H9 (cell line): ENCODE measurements around the gene BAZ2A. TPM values are rescaled to one million over a fixed set of nuclear protein-coding genes. Genes with fewer than 3 reads are reported as not detected.

Source experiments
- DNase-seq: peaks from one replicate; pipeline ENCODE4 v3.0.0-alpha.2; 2017
- H2AFZ ChIP-seq: one replicate; pipeline ENCODE4 v1.6.1; 2013; ENCODE audit warnings: mild to moderate bottlenecking, low read length, control low read depth, moderate library complexity
- H2AK5ac ChIP-seq: 2 replicates; pipeline ENCODE4 v1.6.1; 2013; ENCODE audit warnings: low read length, control low read depth, mixed read lengths; ENCODE audit not compliant: insufficient read length
- H2BK120ac ChIP-seq: one replicate; pipeline ENCODE4 v1.6.1; 2013; ENCODE audit warnings: low read depth, mild to moderate bottlenecking, low read length, control low read depth, inconsistent platforms; ENCODE audit not compliant: poor library complexity, severe bottlenecking
- H2BK12ac ChIP-seq: 2 replicates; pipeline ENCODE4 v1.6.1; 2013; ENCODE audit warnings: low read length, control low read depth, mixed read lengths, low read depth; ENCODE audit not compliant: insufficient read length
- H2BK15ac ChIP-seq: 2 replicates; pipeline ENCODE4 v1.6.1; 2013; ENCODE audit warnings: low read depth, low read length, control low read depth
- H2BK20ac ChIP-seq: one replicate; pipeline ENCODE4 v1.6.1; 2013; ENCODE audit warnings: low read depth, mild to moderate bottlenecking, low read length, control low read depth, inconsistent platforms; ENCODE audit not compliant: poor library complexity, severe bottlenecking
- H2BK5ac ChIP-seq: 2 replicates; pipeline ENCODE4 v1.6.1; 2013; ENCODE audit warnings: low read length, control low read depth, mixed read lengths; ENCODE audit not compliant: insufficient read length
- H3K14ac ChIP-seq: 2 replicates; pipeline ENCODE4 v1.6.1; 2013; ENCODE audit warnings: low read length, control low read depth; ENCODE audit not compliant: insufficient read depth
- H3K18ac ChIP-seq: 2 replicates; pipeline ENCODE4 v1.6.1; 2013; ENCODE audit warnings: low read depth, mild to moderate bottlenecking, mixed read lengths, low read length, control low read depth; ENCODE audit not compliant: insufficient read length
- H3K23ac ChIP-seq: 2 replicates; pipeline ENCODE4 v1.6.1; 2013; ENCODE audit warnings: low read length, control low read depth, mixed read lengths, low read depth; ENCODE audit not compliant: insufficient read length
- H3K23me2 ChIP-seq: 2 replicates; pipeline ENCODE4 v1.6.1; 2013; ENCODE audit warnings: low read depth, mild to moderate bottlenecking, mixed read lengths, low read length, control low read depth; ENCODE audit not compliant: insufficient read length, poor library complexity, severe bottlenecking
- H3K27ac ChIP-seq: 2 replicates; pipeline ENCODE4 v1.5.1; 2013; ENCODE audit warnings: low read length, control low read depth, mixed read lengths, low read depth; ENCODE audit not compliant: insufficient read length
- H3K27me3 ChIP-seq: 2 replicates; pipeline ENCODE4 v1.6.1; 2013; ENCODE audit warnings: low read length, control low read depth, inconsistent platforms; ENCODE audit not compliant: insufficient read depth
- H3K4ac ChIP-seq: 2 replicates; pipeline ENCODE4 v1.6.1; 2013; ENCODE audit warnings: low read depth, mild to moderate bottlenecking, control low read depth, inconsistent platforms, low read length, moderate library complexity
- H3K4me1 ChIP-seq: 2 replicates; pipeline ENCODE4 v1.6.1; 2013; ENCODE audit warnings: low read length, control low read depth, inconsistent platforms; ENCODE audit not compliant: insufficient read depth
- H3K4me2 ChIP-seq: 2 replicates; pipeline ENCODE4 v1.6.1; 2013; ENCODE audit warnings: low read length, control low read depth, mixed read lengths; ENCODE audit not compliant: insufficient read length, insufficient read depth
- H3K56ac ChIP-seq: 2 replicates; pipeline ENCODE4 v1.6.1; 2013; ENCODE audit warnings: low read depth, mild to moderate bottlenecking, mixed read lengths, low read length, control low read depth; ENCODE audit not compliant: insufficient read length
- H3K79me1 ChIP-seq: 2 replicates; pipeline ENCODE4 v1.6.1; 2013; ENCODE audit warnings: low read depth, mild to moderate bottlenecking, moderate library complexity, low read length, control low read depth, inconsistent platforms; ENCODE audit not compliant: insufficient read depth, poor library complexity, severe bottlenecking
- H3K79me2 ChIP-seq: 2 replicates; pipeline ENCODE4 v1.6.1; 2013; ENCODE audit warnings: low read length, control low read depth, inconsistent platforms; ENCODE audit not compliant: insufficient read depth
- H3K9ac ChIP-seq: 2 replicates; pipeline ENCODE4 v1.6.1; 2013; ENCODE audit warnings: low read length, control low read depth, mixed read lengths; ENCODE audit not compliant: insufficient read length; ENCODE audit errors: extremely low read depth
- H3K9me3 ChIP-seq: one replicate; pipeline ENCODE4 v1.6.1; 2013; ENCODE audit warnings: low read depth, low read length, inconsistent platforms; ENCODE audit not compliant: control insufficient read depth
- H3T11ph ChIP-seq: one replicate; pipeline ENCODE4 v1.6.1; 2013; ENCODE audit warnings: mild to moderate bottlenecking, low read length, control low read depth, inconsistent platforms
- H4K20me1 ChIP-seq: one replicate; pipeline ENCODE4 v1.6.1; 2013; ENCODE audit not compliant: control insufficient read depth, insufficient read length, insufficient read depth
- H4K5ac ChIP-seq: 2 replicates; pipeline ENCODE4 v1.6.1; 2013; ENCODE audit warnings: low read depth, mild to moderate bottlenecking, mixed read lengths, low read length, control low read depth; ENCODE audit not compliant: insufficient read length
- H4K8ac ChIP-seq: replicated peaks from 2 replicates; pipeline ENCODE4 v1.6.1; 2013; ENCODE audit warnings: low read length, control low read depth, mixed read lengths, low read depth; ENCODE audit not compliant: insufficient read length
- H4K91ac ChIP-seq: 2 replicates; pipeline ENCODE4 v1.6.1; 2013; ENCODE audit warnings: low read depth, mild to moderate bottlenecking, moderate library complexity, mixed read lengths, low read length, control low read depth; ENCODE audit not compliant: insufficient read length
- H3K27ac Mint-ChIP-seq, 3 experiments: 2 replicates in 2 of 3; 3 replicates in 1 of 3; pipeline ENCODE4 v1.8.0; 2020 to 2021; ENCODE audit warnings: mixed read lengths in 3 of 3, mild to moderate bottlenecking in 1 of 3, moderate library complexity in 1 of 3
- H3K27me3 Mint-ChIP-seq: 2 replicates; pipeline ENCODE4 v1.8.0; 2021; ENCODE audit warnings: low read depth, mild to moderate bottlenecking, moderate library complexity, mixed read lengths
- H3K36me3 Mint-ChIP-seq, 3 experiments: 2 replicates in 2 of 3; 3 replicates in 1 of 3; pipeline ENCODE4 v1.8.0; 2020 to 2021; ENCODE audit warnings: low read depth in 3 of 3, mixed read lengths in 3 of 3; ENCODE audit not compliant: insufficient read depth in 1 of 3
- H3K4me1 Mint-ChIP-seq, 2 experiments: 2 replicates each; pipeline ENCODE4 v1.8.0; 2020; ENCODE audit warnings: mixed read lengths in 2 of 2
- H3K4me3 Mint-ChIP-seq, 2 experiments: 2 replicates in 1 of 2; 3 replicates in 1 of 2; pipeline ENCODE4 v1.8.0; 2020 to 2021; ENCODE audit warnings: mild to moderate bottlenecking in 2 of 2, mixed read lengths in 2 of 2, moderate library complexity in 1 of 2
- H3K9me3 Mint-ChIP-seq, 2 experiments: 2 replicates in 1 of 2; 3 replicates in 1 of 2; pipeline ENCODE4 v1.8.0; 2020; ENCODE audit warnings: mild to moderate bottlenecking in 2 of 2, mixed read lengths in 2 of 2, moderate library complexity in 1 of 2
- CTCF ChIP-seq: fragments of 200-600 bp; sonication (generic); conservative IDR thresholded peaks from 3 replicates; pipeline ENCODE4 v1.8.0; 2021; ENCODE audit warnings: antibody characterized with exemption, mild to moderate bottlenecking
- WGBS: extraction: QIAGEN DNeasy Blood & Tissue Kit; methylation state at CpG from one replicate; pipeline ENCODE4 v1.1.7; 2013; ENCODE audit warnings: missing lambda C conversion rate, low lambda C conversion rate, mixed read lengths; ENCODE audit not compliant: insufficient read length; ENCODE audit errors: extremely low coverage; 5-methylcytosine and 5-hydroxymethylcytosine counted together
- total RNA-seq: library from RNA; stranded (reverse); gene quantifications from 2 replicates; pipeline ENCODE4 v1.2.1, GENCODE V29; 2021

BAZ2A gene
- total RNA-seq, 1 experiment from 2014 or later: 108 TPM

GRCh38 chr12:56589783-56590182 is 40.3 kb downstream of the BAZ2A start:
- no peak overlapping the region for H4K91ac ChIP-seq
- H3K27ac ChIP-seq: no peak overlapping the region
- no peak overlapping the region for H2BK120ac ChIP-seq
- no peak overlapping the region for H3K23ac ChIP-seq
- Mint-ChIP-seq H3K9me3 (no peaks in the 10 kb centered on the region), H3K4me3 (no peak overlapping the region), H3K27ac (peak overlapping the region in 1 of 3 experiments; percentile 92; a peak in 2 of 7 replicates), H3K27me3 (no peaks in the 10 kb centered on the region), H3K36me3 (peaks cover 0 to 11% (median 2%) of the 10 kb centered on the region in 3 experiments; a peak in 3 of 7 replicates), H3K4me1 (peaks cover 27 to 36% of the 10 kb centered on the region in 2 experiments)
- WGBS: no CpG with 5 or more reads among the region's 1 CpG
- peaks cover 3% of the 10 kb centered on the region for H4K20me1 ChIP-seq
- no peak overlapping the region for H2BK12ac ChIP-seq
- H3K9ac ChIP-seq: no peak overlapping the region
- no peaks in the 10 kb centered on the region for H3K23me2 ChIP-seq
- no peak overlapping the region for H3K4ac ChIP-seq
- no peak overlapping the region for H2AK5ac ChIP-seq
- no peak overlapping the region for H2AFZ ChIP-seq
- peaks cover 12% of the 10 kb centered on the region; the same call in 1 of the 2 replicates for H3K4me1 ChIP-seq
- DNase-seq: no peak
- H2BK20ac ChIP-seq: no peak overlapping the region
- H2BK5ac ChIP-seq: no peak overlapping the region
- TF ChIP-seq CTCF: no peak
- H4K5ac ChIP-seq: no peak overlapping the region
- no peak overlapping the region for H4K8ac ChIP-seq
- no peak overlapping the region for H3T11ph ChIP-seq
- H3K18ac ChIP-seq: no peak overlapping the region
- H3K79me1 ChIP-seq: no peaks in the 10 kb centered on the region
- H3K79me2 ChIP-seq: no peaks in the 10 kb centered on the region
- no peaks in the 10 kb centered on the region for H3K27me3 ChIP-seq
- H3K14ac ChIP-seq: no peak overlapping the region
- H3K4me2 ChIP-seq: no peak overlapping the region
- H3K9me3 ChIP-seq: no peaks in the 10 kb centered on the region
- H2BK15ac ChIP-seq: no peak overlapping the region
- no peak overlapping the region for H3K56ac ChIP-seq
